ENCODE measurements around the gene PTPRCAP.

DNA sequence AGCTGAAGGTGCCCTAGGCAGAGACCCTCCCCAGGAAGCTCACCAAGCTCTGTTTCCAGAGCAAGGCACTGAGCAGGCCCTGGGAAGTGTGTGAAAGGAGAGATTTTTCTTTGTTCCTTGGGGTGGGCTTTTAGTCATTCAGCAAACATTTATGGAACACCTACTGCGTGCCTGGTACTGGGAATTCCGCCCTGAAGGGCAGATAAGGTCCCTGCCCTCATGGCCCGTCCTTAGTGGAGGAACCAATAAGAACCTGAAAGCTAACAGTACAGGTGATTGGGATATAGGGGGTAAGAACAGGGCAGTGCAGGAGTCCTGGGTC, 27.7 kb upstream of the PTPRCAP start:
- no peak for TF ChIP-seq POLR2AphosphoS5 (IDR thresholded peaks at IDR 0.05; ENCODE audit: low read depth, low read length)
- TF ChIP-seq CTCF (IDR thresholded peaks at IDR 0.05) = no peak
- TF ChIP-seq SIN3A (IDR thresholded peaks at IDR 0.05; ENCODE audit: borderline replicate concordance, low read depth, low read length) = no peak
- TF ChIP-seq REST (IDR thresholded peaks at IDR 0.05; ENCODE audit: low read depth, low read length) = no peak
- TF ChIP-seq NFIC (IDR thresholded peaks at IDR 0.05; ENCODE audit: borderline replicate concordance) = no peak
- TF ChIP-seq EP300 (IDR thresholded peaks at IDR 0.05; ENCODE audit: borderline replicate concordance in 1 of 2, low read depth in 1 of 2, low read length in 1 of 2) = no peak
- TF ChIP-seq SMC3 (IDR thresholded peaks at IDR 0.05; ENCODE audit: low read depth, low read length) = no peak
- no peak for TF ChIP-seq CHD2 (IDR thresholded peaks at IDR 0.05; ENCODE audit: low read length, partially characterized antibody)
- TF ChIP-seq JUND (IDR thresholded peaks at IDR 0.05) = no peak
- TF ChIP-seq RAD21 (IDR thresholded peaks at IDR 0.05; ENCODE audit: low read length) = no peak
- no peak for TF ChIP-seq RXRA (IDR thresholded peaks at IDR 0.05; ENCODE audit: borderline replicate concordance, low read depth)
- TF ChIP-seq MAX (IDR thresholded peaks at IDR 0.05; ENCODE audit: low read depth) = no peak
- TF ChIP-seq TAF1 (IDR thresholded peaks at IDR 0.05; ENCODE audit: borderline replicate concordance, low read depth, low read length) = no peak
